Thoracic aorta (tissue), 2 donors: ENCODE data around the gene ZNF783. TPM values are rescaled to one million over a fixed set of nuclear protein-coding genes. Genes with fewer than 3 reads are reported as not detected.

Source experiments
- ATAC-seq: fragments of 150-250 bp; one replicate; pipeline ENCODE4 v1.8.0; 2017; ENCODE audit warnings: low read depth; ENCODE audit not compliant: insufficient number of reproducible peaks, low FRiP score
- DNase-seq: peaks from one replicate; pipeline ENCODE4 v3.0.0-alpha.2; 2020; ENCODE audit warnings: low spot score
- H3K27ac ChIP-seq, 2 donors: fragments of 200-600 bp; sonication (generic); 1 replicate in 1 of 2; 2 replicates in 1 of 2; pipeline ENCODE4 v1.5.1; 2016; ENCODE audit warnings: mild to moderate bottlenecking in 2 of 2, moderate library complexity in 2 of 2
- H3K27me3 ChIP-seq: fragments of 200-600 bp; sonication (generic); replicated peaks from 2 replicates; pipeline ENCODE4 v1.6.0; 2016; ENCODE audit warnings: mild to moderate bottlenecking; ENCODE audit not compliant: insufficient read depth
- H3K36me3 ChIP-seq: fragments of 200-600 bp; sonication (generic); one replicate; pipeline ENCODE4 v1.5.1; 2016
- H3K4me1 ChIP-seq, 2 donors: fragments of 200-600 bp; sonication (generic); 1 replicate in 1 of 2; 2 replicates in 1 of 2; pipeline versions ENCODE4 v1.5.1 to v1.6.0; 2016; ENCODE audit warnings: low read depth in 2 of 2, mild to moderate bottlenecking in 1 of 2; ENCODE audit not compliant: control insufficient read depth in 1 of 2
- H3K4me3 ChIP-seq: fragments of 200-600 bp; sonication (generic); 2 replicates; pipeline ENCODE4 v1.5.1; 2016; ENCODE audit warnings: mild to moderate bottlenecking
- H3K9me3 ChIP-seq: fragments of 200-600 bp; sonication (generic); 2 replicates; pipeline ENCODE4 v1.5.1; 2016
- CTCF ChIP-seq: fragments of 200-600 bp; sonication (generic); IDR thresholded peaks from one replicate; pipeline ENCODE4 v1.5.1; 2019; ENCODE audit warnings: antibody characterized with exemption
- total RNA-seq, 2 donors: library from RNA; depleted of rRNA; stranded (reverse); fragments of >200 nt; gene quantifications; one replicate each; pipeline versions ENCODE4 v1.1.0 to v1.2.3, GENCODE V29; 2016

ZNF783 gene
- total RNA-seq, 2 donors from 2014 or later = 23.6 to 28.9 TPM

- no peaks in the 10 kb centered on the region for H3K9me3 ChIP-seq
- no peaks in the 10 kb centered on the region for H3K27me3 ChIP-seq
- peaks cover 11 to 23% of the 10 kb centered on the region in 2 donors for H3K4me1 ChIP-seq
- TF ChIP-seq CTCF = peak; percentile 72
- H3K27ac ChIP-seq = peak within 1 kb of the TSS; percentile 22 to 53
- H3K4me3 ChIP-seq = peak within 1 kb of the TSS; percentile 95
- no peaks in the 10 kb centered on the region for H3K36me3 ChIP-seq
- DNase-seq (peak; percentile 75), ATAC-seq (peak; percentile 95)
Measured at GRCh38 chr7:149239345-149240143, 22.5 kb upstream of the ZNF783 start, which contains the start of gene ZNF212. ZNF212 (plus strand) TSS chr7:149239651; CDS start chr7:149239779, 128 bp downstream.

- ATAC-seq (no peak), DNase-seq (no peak)
- H3K4me1 ChIP-seq = peaks cover 11 to 23% of the 10 kb centered on the region in 2 donors
- peak overlapping the region; percentile 95 for H3K4me3 ChIP-seq
- no peaks in the 10 kb centered on the region for H3K36me3 ChIP-seq
- no peak overlapping the region for H3K27ac ChIP-seq
- TF ChIP-seq CTCF = no peak
- H3K9me3 ChIP-seq = no peaks in the 10 kb centered on the region
- H3K27me3 ChIP-seq = no peaks in the 10 kb centered on the region
Measured at GRCh38 chr7:149240637-149241036, 21.4 kb upstream of the ZNF783 start.

GRCh38 chr7:149241696-149242095 is 20.3 kb upstream of the ZNF783 start:
- Histone ChIP-seq H3K4me1 (peaks cover 11 to 23% of the 10 kb centered on the region in 2 donors), H3K27me3 (no peaks in the 10 kb centered on the region), H3K4me3 (no peak overlapping the region), H3K36me3 (no peaks in the 10 kb centered on the region), H3K27ac (no peak overlapping the region), H3K9me3 (no peaks in the 10 kb centered on the region)
- DNase-seq (no peak), ATAC-seq (no peak)
- TF ChIP-seq CTCF = no peak

GRCh38 chr7:149245244-149245643 is 16.8 kb upstream of the ZNF783 start:
- no peak for ATAC-seq
- no peaks in the 10 kb centered on the region for H3K27me3 ChIP-seq
- no peak for DNase-seq

More at GRCh38 chr7:149245244-149245643, 16.8 kb upstream of the ZNF783 start:
- Histone ChIP-seq H3K4me1 (peaks cover 8 to 14% of the 10 kb centered on the region in 2 donors), H3K27ac (no peak overlapping the region), H3K36me3 (peaks cover 1% of the 10 kb centered on the region), H3K9me3 (no peaks in the 10 kb centered on the region), H3K4me3 (no peak overlapping the region)
- TF ChIP-seq CTCF = no peak
